ENCODE results near the gene ADPRS.

The ADPRS gene

DNA sequence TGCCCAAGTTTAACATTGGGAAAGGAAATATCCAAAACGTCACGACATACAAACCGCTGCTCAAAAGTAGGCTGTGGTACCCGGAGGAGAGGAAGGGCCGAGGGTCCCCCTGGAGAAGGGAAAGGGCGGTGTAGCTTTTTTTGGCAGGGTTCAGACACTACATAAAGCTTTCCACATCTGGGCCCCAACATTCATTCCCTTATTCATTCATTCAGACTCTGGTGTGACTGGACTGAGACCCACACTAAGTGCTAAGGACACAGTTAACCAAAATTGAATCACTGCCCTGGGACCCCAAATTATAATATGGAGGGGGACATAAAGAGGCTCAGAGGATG lies 46.6 kb downstream of the ADPRS start:
- no peak for DNase-seq

DNA sequence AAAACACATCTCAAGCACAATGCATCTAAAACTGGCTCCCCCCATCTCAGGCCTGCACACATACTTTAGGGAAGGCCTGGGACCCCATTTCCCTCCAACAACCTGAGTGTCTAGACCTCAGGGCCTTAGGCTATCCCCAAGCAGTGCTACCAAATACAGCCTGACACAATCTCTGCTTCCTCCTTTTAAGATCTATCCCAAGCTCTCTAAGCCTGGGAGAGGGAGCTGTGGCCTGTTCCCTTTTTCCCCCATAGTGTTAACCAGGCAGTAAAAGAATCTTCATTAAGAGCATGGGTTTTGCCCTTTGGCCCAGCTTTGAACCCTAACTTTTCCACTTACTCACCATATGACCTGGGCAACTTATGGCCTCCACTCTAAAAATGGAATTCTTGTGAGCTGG lies 47.1 kb downstream of the ADPRS start:
- DNase-seq = no peak

DNA sequence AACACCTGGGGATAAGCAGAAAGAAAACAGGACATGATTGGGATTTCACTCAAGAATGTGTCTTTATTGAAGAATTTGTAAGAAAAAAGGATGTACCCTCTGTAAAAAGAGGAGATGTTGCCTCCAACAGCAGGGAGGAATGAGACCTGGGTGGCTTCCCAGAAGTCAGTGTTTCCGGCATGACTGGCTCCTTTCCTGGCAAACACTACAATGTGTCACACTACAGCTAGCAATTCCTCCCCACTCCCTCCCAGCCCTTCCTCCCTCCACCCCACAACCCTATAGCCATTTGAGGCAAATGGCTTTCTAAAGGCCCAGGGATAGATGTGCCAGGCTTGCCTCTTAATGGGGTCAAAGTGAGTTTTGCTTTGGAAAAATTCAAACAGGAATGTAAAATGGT lies 47.8 kb downstream of the ADPRS start:
- no peak for DNase-seq

DNA sequence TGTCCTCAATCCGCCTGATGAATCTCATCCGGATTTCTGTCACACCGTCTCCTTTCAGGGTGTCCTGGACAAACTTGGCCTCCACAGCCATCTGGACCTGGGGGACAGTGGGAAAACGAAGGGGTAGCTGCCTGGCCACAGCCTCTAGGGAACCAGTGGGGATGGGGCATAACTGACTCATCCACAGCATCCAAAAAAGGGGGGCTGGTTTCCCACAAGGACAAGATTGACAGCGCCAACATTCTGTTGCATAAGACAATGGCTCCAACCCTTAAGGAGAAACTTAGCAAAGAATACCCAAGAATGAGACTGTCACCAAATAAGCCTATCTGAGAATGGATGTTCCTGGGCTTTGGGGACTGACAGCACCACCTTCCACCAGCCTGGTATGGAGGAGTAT lies 48.5 kb downstream of the ADPRS start:
- DNase-seq = no peak

DNA sequence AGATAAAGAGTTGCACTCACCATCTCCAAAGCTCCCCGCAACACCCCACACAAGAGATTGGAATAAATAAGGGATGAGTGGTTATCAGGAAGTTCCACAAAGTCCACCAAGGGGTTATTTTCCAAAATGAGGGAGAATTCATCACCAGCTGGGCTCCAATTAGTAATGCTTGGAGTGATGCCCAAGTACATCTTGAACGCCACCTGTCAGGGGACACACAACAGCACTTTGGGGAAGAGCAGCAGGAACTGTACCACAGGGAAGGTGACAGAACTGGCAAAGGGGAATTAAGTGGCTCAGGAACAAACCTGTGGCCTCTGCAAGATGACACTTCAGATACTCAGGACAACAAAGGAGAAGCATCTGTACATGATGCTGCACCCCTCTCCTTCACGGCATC lies 49.1 kb downstream of the ADPRS start:
- DNase-seq = peak; percentile 58

DNA sequence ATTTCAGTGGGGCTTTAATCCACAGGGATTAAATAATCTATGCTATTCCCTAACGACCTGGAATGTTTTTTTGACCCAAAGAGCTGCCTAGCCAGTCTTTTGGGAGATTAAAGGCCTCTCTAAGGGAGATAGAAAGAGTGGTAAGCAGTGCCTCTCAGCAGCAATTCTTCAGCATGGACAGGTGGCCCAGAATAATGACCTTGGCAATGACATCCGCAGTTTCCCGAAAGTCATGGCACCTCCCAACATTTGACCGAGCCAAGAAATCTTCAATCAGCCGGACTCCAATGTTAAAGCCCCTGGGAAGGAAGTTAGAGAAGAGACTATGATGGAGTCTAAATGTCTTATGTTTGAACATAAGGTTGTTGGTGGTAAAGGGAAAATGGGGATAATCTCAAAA lies 50.8 kb downstream of the ADPRS start:
- no peak for DNase-seq

DNA sequence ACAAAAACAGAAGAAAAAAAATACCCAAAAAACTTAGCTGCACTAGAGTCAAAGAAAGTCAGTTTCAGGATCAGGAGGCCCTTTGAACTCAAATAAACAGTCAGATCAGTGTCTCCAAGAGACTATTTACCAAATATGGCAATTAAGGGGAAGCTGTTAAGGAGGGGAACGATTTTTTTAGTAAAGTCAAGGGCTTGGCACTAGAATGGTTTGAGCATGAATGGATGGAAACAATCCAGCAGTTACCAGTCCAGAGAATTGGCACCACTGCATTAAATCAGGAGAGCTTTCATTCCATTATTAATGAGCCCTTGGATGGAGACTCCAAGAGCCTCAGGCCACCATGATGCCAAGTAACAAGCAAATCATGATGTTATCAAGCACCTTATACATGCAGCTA lies 53.4 kb downstream of the ADPRS start:
- DNase-seq = peak; percentile 14

DNA sequence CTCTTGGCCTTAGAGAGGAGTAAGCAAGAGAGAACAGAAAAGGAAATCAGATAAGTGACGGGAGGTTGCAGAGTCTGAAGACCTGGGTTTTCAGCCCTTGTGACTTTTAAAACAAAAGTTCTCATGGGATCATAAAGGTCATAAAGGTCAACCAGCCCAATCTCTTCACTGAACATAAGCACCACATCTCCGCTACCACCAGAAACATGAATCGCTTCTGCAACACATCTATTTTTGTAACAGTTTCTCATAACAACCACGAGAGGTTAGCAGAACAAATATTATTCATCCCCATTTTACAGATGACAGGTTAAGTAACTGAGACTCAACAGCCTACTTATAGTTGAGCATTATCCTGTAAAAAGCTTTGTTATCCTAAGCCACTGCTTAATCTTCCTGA lies 54.7 kb downstream of the ADPRS start:
- no peak for DNase-seq

All from DMS 273 treated with DMSO at 0.1 percent for 48 hours (cell line).